Nucleus accumbens (tissue), 56 donors: ENCODE results near the gene STIL.

Experiments
- DNase-seq, 56 donors: peaks; one replicate each; lab custom pipeline; 2025; lab: John Stamatoyannopoulos, UW

The STIL gene

GRCh38 chr1:47224676-47225399, 89.1 kb downstream of the STIL start:
- DNase-seq: no peak

GRCh38 chr1:47223921-47224675, 89.8 kb downstream of the STIL start:
- DNase-seq: no peak

GRCh38 chr1:47223174-47223920, 90.6 kb downstream of the STIL start:
- DNase-seq: no peak

- no peak for DNase-seq
Observed at GRCh38 chr1:47222476-47222875, 91.5 kb downstream of the STIL start.

GRCh38 chr1:47219590-47220220, 94.2 kb downstream of the STIL start:
- DNase-seq: no peak

GRCh38 chr1:47219001-47219400, 94.9 kb downstream of the STIL start:
- no peak for DNase-seq

GRCh38 chr1:47216278-47217059, 97.5 kb downstream of the STIL start:
- no peak for DNase-seq

- no peak for DNase-seq
Observed at GRCh38 chr1:47215713-47216112, 98.2 kb downstream of the STIL start.

- DNase-seq: no peak
Observed at GRCh38 chr1:47214549-47214948, 99.4 kb downstream of the STIL start.

GRCh38 chr1:47213230-47213963, 100.5 kb downstream of the STIL start:
- no peak for DNase-seq

GRCh38 chr1:47212636-47213229, 101.2 kb downstream of the STIL start:
- no peak for DNase-seq

GRCh38 chr1:47211796-47212269, 102.1 kb downstream of the STIL start:
- DNase-seq: peak in 4 of 56 donors; percentile 12 to 16 (median 15)

GRCh38 chr1:47210666-47211065, 103.3 kb downstream of the STIL start:
- no peak for DNase-seq

- DNase-seq: no peak
Observed at GRCh38 chr1:47209725-47210325, 104.1 kb downstream of the STIL start.

- no peak for DNase-seq
Observed at GRCh38 chr1:47209091-47209490, 104.9 kb downstream of the STIL start.

GRCh38 chr1:47208374-47208850, 105.5 kb downstream of the STIL start:
- no peak for DNase-seq

GRCh38 chr1:47207803-47208373, 106.1 kb downstream of the STIL start:
- DNase-seq: no peak

- DNase-seq: no peak
Observed at GRCh38 chr1:47205918-47206317, 108.0 kb downstream of the STIL start.
